Measurements from ENCODE around the gene KLHL22. TPM values are rescaled to one million over a fixed set of nuclear protein-coding genes. Genes with fewer than 3 reads are reported as not detected.
"Not testable (repeated sequence)": the region's sequence is repeated elsewhere in the genome, so short reads cannot be mapped to it uniquely, and the experiment has no call there.

Gene KLHL22
- polyA plus RNA-seq, 1 donor, result 34.3 TPM

DNA sequence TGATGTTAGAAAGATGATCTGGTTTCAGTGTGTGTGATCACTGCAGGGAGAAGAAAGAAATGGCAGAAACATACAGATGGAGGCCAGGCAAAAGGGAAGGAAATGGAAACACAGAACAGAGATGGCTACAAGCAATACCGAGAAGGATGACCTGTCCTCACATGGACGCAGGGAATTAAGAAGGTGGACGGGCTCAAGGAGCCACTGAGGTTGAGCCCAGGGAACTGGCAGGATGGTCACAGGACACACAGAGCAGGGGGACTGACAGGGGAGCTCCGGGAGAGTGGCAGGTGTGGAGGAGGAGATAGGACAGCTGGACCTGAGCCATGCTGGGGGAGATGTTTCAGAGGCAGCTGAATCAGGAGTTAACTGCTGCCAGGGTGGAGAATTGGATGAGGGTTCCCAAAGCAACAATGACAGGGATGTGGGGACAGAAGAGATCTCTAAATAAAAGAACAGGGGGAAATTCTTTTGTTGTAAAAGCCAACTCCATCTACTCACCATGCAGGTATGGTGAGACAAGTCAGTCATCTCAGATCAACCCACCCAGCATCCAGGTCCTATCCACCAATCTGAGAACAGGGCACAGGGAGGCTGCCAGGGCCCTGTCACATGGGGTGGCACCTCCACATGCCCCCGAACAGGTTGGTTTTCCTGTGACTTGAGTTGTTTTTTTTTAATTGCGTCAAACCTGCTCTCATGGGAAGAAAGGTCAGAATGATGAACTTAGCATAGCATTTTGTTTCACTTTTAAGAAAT, 26.3 kb downstream of the KLHL22 start:
- DNase-seq (ENCODE audit: low read depth), result no peak

DNA sequence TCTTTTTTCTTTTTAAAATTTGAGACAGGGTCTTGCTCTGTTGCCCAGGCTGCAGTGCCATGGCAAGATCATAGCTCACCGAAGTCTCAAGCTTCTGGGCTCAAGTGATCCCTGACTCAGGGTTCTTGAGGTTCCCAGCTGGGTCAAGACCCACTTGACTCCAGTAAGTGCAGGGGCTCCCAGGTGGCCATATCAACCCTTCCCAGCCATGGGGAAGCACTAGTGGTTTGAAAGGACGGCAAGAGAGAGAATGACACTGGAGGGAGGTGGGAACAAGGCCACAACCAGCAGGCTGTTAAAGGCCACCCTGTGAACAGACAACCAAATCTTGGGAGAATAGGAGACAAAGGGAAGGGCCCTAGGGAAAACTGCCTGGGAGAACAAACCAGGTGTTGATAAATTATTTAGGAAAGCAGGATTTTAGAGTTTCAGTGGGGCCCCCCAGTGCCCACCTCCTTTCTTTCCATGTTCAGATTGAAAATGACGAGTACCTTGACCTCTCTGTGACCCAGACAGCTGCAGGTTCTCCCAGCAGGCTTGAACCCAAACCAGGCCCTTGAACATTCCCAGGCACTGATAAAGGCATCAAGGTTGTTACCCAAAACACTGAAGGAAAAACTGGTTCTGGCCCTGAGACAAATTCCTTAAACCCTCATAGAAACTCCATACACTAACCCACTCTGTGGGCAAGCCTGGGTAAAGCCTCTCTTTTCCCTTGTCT, 28.8 kb downstream of the KLHL22 start:
- DNase-seq (ENCODE audit: low read depth), result no peak

DNA sequence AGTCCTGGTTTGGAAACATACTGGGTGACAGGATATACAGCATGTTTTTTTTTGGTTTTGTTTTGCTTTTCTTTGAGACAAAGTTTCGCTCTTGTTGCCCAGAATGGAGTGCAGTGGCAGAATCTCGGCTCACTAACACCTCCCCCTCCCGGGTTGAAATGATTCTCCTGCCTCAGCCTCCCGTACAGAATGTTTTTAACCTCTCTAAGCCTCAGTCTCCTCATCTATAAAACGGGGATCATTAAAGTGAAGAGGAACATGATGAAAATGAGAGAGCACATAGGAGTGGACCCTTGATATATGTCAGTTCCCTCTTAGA, 29.9 kb downstream of the KLHL22 start:
- DNase-seq (ENCODE audit: low read depth), result no peak

- no peak for DNase-seq (ENCODE audit: low read depth)
Observed at GRCh38 chr22:20464912-20465758, 30.5 kb downstream of the KLHL22 start.

DNA sequence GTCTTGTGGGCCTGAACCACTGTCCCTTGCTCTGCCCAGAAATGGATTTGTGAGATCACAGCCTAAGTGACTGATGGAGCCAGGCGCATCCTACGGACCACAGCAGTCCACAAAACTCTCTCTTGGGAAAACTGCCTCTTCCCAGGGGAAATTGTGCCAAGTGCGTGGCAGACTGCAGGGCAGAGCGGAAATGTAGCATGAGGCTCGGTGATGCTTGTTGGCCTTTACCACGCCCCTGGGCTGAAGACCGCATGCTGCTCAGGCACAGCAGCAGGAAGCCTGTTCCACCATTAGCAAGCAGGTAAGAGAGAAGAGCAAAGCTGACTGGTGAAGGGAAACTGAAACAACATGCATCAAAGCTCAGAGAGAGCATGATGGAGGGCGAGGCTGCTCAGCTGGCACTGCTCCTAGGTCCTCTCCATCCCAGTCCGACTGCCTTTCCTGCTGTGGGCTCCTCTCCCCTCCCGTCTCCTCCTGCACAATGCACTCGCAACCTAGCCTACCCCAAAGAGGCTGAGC, 31.4 kb downstream of the KLHL22 start:
- DNase-seq (ENCODE audit: low read depth), result no peak

DNA sequence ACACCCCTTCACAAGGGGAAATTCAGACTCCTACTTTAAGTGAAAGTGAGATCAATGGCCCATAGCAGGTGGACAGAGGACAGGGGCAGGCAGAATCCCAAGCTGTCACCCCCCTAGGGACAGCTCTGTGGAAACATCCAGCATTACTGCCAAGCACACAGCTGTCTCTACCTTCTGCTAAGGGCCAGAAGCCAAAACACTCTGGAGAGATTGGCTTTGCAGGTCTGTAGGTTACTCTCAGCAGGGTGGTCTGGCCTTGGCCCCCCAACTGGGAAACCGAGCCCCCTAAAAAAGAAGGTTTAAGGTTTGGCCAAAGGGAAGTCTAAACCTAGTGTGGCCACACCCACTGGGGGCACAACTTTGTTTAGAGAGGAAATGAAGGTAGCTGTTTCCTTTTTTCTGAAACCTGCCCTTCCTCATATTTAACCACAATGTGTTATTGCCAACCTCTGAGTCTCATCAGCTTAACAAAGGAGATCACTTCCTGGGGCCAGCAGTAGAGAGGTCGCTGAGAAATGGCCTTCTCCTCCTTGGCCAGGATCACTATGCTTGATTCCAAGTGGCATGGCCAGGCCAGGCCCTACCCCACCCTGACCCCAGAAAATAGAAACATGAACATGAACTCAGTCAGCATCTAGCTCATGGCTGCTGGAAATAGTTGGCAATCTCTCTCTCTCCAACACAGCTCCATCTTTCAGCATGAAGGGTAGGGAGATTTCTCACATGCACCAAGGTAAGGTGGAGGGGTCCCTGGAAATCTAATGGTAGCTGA, 32.1 kb downstream of the KLHL22 start:
- DNase-seq (ENCODE audit: low read depth), result no peak

DNA sequence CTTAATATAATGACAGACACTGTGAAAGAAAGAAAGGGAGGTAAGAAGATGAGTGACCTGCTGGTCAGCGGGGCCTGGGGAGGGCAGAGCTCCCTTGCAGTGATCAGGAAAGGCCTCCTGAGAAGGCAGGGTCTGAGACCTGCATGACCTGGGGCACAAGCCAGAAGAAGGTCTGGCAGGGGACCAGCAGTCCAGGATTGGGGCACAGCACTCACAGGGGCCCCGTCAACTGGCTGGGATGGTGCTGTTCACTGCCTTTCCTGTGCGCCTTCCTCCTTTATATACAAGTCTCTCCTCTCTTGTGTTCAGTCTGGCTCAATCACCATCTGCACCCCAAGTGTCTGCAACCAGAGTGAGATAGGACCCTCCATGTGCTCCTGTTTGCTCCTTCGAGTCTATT, 35.7 kb downstream of the KLHL22 start:
- no peak for DNase-seq (ENCODE audit: low read depth)

- no peak for DNase-seq (ENCODE audit: low read depth)
Observed at GRCh38 chr22:20459152-20459542, 36.4 kb downstream of the KLHL22 start.

DNA sequence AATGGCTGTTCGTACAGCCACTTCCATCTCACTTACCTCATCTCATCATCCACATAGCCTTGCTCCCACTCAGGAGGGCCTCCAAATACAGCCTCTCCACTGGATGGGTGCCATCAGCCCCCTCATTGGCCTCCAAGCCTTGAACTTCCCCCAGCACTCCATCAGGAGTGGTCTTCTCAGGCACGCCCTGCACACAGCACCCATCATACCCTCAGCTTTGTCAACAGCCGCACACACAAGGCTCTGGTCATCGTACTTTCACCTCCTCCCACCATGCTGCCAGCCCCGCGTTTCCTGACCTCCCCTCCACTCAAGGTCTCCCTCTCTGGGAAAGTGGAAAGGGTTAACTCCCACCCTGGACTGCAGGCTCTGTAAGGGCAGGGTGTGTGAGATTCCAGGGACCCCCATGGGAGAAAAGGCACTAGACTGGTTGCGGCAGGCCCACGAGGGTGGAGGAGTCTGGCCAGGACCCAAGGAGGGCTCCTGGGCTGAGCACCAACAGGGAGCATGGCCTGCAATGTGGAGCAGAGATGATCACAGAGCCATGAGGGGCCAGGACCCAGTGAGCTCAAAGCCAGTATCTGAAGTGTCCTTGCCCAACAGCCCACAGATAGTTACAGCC, 37.0 kb downstream of the KLHL22 start:
- DNase-seq (ENCODE audit: low read depth), result no peak

GRCh38 chr22:20457506-20458240, 37.9 kb downstream of the KLHL22 start:
- DNase-seq (ENCODE audit: low read depth), result no peak

DNA sequence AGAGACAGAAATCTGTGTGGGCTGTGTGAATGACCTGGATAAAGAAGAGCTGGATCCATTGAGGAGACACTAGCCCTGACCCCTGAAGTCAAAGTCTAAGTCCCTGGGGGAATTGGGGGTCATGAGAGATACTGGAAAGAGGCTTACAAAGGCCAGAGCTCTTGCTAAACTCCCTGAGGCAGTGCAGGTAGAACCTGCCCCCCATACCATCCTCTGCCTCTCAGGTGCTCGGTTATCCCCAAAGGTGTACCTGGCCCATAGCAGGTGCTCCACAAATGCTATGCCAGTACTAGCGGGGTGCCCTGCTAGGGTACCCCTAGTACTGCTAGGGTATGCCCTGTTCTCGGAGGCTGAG, 38.9 kb downstream of the KLHL22 start:
- DNase-seq (ENCODE audit: low read depth), result no peak

- DNase-seq (ENCODE audit: low read depth), result peak; percentile 55
Observed at GRCh38 chr22:20456064-20456721, 39.4 kb downstream of the KLHL22 start.

DNA sequence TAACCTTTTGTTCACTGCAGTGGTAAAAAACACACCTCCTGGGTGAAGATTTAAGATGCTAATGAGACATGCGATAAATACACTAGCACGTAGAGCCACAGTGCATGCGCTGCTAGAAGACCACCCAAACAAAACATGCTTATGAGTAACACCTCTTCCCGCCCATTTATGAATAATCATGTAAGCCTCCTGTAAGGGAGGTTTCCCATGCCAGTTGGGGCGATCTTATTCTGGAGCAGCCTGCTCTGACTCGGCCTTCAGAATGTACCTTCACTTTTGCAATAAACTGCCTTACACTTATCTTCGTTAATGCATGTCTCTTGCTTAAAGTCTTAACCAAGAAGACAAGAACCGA, 39.9 kb downstream of the KLHL22 start:
- no peak for DNase-seq (ENCODE audit: low read depth)

DNA sequence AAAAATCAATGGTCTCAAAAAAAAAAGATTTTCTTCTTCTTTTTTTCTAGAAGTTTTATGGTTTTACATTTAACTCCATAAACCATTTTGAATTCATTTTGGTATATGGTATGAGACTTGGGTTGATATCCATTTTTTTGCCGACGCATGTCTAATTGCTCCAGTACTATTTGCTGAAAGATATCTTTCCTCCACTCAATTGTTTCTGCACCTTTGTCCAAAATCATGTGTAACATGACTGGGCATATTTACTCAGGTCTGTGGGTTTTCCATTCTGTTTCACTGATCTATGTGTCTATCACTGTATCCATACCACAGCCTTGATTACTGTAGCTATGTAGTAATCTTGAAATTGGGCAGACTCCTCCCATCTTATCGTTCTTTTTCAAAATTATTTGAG, 42.4 kb downstream of the KLHL22 start:
- DNase-seq (ENCODE audit: low read depth), result no peak

DNA sequence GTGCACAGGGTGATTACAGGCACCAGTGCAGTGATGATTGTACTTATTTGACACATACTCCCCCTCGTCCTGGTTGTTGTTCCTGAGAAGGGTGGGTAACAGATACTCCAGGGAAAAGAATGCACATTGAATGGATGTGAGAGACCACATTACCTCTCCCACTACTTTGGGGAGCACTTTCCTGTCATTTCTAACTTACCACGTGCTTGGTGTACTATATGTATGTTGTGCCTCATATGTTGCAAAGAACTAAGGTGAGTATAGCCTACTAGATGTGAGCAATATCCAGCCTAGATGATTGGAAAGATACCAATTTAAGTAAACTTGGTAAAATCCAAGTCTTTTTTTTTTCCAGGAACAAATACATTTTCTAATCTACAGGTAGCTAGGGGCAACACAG, 43.7 kb downstream of the KLHL22 start:
- no peak for DNase-seq (ENCODE audit: low read depth)

- not testable (repeated sequence) for DNase-seq (ENCODE audit: low read depth)
Observed at GRCh38 chr22:20451129-20451778, 44.3 kb downstream of the KLHL22 start.

GRCh38 chr22:20450551-20450906, 45.1 kb downstream of the KLHL22 start:
- no peak for DNase-seq (ENCODE audit: low read depth)

DNA sequence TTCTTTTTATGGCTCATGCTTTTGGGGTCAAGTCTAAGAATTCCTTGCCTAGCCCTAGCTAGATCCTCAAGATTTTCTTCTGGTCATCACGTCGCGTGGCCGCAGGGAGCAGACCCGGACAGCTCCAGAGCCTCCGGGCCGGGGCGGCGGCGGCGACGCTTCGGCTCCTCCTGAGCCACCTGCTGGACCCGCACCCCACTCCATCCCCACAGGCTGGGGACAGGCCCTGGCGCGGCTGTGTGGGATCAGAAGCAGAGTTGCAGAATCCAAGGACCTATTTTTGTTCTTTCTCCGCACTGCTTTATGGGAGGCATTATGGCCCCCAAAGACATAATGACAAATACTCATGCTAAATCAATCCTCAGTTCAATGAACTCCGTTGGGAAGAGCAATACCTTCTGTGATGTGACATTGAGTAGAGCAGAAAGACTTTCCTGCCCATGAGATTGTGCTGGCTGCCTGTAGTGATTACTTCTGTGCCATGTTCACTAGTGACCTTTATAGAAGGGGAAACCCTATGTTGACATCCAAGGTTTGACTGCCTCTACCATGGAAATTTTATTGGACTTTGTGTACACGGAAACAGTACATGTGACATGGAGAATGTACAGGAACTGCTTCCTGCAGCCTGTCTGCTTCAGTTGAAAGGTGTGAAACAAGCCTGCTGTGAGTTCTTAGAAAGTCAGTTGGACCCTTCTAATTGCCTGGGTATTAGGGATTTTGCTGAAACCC, 45.6 kb downstream of the KLHL22 start:
- DNase-seq (ENCODE audit: low read depth), result no peak

DNA sequence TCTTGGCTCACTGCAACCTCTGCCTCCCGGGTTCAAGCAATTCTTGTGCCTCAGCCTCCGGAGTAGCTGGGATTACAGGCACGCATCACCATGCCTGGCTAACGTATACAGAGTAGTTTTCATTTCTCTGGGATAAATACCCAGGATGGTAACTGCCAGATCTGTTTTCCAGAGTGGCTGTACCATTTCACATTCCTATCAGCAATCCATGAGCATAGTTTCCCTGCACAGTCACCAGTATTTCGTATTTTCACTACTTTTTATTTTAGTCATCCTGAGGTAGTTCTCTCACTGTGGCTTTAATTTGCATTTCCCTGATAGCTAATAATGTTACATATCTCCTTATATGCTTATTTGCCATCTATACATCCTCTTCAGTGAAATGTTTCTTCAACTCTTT, 47.0 kb downstream of the KLHL22 start:
- no peak for DNase-seq (ENCODE audit: low read depth)

All from forelimb muscle (tissue), 1 donor.